NCI-H187 (cell line): ENCODE data around the gene LYL1.

Source experiments
- DNase-seq, 2 experiments: peaks; one replicate each; lab custom pipeline; 2025; lab: John Stamatoyannopoulos, UW

LYL1 gene

DNA sequence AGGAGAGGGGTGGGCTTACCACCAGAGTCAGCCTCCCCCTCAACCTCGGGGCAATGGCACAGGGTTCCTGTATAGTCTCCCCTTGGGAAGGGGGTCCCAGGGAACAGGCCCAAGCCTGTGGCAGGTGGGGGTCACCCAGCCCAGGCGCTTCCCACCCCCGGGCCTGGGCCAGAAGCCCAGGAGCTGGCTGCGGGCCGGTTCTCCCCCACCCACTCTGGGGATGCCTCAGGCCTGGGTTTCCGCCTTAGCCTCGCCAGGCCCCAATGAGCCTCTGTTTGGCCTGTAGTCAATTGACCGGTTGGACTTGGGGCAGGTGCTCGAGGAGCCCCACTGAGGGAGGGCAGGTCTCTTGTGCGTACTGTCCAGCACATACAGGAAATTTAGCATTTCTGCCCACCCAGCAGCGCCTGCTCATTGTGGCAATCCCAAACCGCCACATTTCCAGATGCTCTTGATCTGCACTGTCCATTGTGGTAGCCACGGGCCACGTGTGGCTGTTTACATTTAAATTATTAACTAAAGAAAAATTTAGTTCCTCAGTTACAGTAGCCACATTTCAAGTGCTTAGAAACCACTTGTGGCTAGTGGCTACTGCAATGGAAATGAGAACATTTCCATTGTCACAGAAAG is 9.9 kb downstream of the LYL1 start:
- no peak for DNase-seq

DNA sequence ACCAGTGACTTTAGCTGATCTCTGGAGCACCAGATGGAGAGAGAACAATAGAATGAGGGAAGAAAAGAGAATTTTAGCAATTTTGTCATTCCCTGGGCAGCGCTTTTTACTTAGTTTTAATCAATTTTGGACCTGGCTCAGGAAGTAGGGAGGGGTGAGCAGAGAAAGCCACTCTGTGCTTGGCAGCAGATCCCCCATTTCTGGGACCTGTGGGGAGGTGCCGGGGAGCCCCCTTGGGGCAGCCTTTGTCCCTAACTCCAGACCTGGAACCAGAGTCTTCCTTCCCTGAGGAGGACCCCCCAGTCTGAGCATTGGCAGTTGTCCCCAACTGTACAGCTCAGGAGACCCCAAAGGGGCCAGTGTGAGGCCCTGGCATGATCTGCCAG is 10.5 kb downstream of the LYL1 start:
- DNase-seq: no peak

DNA sequence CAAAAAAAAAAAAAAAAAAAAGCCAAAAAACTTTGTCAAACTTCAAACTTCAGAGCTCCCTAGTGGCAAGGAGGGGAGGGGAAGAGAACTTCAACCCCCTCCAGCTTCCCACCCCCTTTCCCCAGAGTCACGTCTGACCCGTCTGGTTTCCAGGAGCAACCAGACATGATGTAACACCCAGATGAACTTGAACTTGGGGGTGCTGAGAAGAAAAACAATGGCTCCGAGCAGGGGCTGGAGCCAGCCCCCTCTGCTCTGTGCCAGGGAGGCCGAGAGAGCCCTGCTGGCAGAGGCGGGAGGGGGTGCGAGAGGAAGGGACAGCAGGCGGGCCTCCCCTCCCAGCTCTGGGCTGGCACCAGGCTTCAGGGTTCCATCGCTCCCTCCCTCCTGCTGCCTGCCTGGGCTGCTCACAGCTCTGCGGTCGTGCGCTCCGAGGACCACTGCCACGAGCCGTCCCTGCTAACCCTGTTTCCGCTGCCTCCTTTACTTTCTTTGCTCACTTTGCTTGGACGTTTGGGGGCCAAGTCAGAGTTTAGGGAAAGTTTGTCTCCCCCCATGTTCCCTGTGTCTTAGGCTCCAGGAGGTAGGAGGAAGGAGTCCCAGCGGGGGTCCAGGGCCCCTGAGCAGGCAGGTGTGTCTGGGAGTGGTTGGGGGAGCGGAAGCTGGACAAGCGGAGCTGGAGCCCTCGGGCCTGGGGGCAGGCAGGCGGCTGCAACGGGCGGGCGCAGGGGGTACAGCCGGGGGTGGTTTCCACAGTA is 11.1 kb downstream of the LYL1 start:
- no peak for DNase-seq

DNA sequence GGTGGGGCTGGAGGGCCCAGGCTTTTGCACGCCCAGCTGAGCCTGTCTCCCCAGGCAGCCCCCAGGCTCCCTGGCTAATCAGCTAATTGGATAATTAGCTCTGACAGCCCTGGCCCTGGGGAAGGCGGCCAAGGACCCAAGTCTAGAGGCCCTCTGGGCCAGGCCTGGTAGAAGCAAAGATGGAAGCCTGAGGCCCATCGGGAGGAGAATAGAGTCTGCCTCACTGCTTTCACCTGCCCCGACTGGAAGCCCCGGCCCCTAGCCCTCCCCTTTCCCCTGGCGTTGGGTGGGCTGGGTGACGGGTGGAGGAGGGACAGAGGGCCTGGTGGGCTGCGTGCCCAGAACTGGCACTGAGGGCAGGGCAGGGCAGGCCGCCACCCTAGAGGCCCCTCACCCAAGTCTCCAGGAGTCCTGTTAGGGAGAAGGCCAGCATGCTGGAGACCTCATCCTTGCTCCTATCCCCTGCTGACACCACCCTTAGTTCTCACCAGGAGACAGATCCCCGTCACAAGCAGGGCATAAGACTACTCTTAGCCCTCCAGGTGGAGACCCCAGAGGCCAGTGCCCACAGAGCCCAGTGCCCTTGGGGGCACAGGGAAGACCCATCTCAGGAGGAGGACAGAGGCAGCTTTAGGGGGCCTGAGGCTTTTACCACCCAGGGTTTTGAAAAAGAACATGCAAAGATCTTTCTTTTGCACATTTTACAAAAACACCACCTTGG is 12.0 kb downstream of the LYL1 start:
- DNase-seq: no peak

DNA sequence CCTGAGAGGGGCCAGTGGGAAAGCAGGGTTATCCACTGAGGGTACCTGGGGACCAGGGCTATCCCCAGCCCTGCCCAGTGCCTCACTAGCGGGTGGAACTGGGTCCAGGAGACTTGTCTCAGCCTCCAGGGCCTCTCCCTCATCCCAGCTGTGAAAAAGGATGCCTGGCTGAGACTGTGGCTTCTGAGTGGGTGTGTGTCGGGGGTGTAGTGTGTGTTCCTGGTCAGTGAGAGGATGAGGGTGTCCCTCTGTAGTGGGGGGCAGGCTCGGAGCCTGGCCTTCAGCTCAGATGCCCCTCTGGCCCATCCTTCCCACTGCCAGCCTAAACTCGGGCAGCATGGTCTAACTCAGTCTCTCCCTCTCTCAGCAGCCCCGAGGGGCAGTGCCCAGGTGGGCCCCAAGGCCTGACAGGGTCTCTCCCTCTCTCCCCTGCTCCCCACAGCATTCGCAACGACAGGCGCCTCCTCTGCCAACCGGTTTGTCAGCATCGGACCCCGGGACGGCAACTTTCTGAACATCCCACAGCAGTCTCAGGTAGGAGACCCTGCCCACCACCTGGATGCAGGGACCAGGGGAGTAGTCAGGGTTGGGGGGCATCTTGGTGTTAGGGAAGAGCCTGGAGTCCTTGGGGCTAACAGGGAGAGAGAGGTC is 12.7 kb downstream of the LYL1 start:
- no peak for DNase-seq

DNA sequence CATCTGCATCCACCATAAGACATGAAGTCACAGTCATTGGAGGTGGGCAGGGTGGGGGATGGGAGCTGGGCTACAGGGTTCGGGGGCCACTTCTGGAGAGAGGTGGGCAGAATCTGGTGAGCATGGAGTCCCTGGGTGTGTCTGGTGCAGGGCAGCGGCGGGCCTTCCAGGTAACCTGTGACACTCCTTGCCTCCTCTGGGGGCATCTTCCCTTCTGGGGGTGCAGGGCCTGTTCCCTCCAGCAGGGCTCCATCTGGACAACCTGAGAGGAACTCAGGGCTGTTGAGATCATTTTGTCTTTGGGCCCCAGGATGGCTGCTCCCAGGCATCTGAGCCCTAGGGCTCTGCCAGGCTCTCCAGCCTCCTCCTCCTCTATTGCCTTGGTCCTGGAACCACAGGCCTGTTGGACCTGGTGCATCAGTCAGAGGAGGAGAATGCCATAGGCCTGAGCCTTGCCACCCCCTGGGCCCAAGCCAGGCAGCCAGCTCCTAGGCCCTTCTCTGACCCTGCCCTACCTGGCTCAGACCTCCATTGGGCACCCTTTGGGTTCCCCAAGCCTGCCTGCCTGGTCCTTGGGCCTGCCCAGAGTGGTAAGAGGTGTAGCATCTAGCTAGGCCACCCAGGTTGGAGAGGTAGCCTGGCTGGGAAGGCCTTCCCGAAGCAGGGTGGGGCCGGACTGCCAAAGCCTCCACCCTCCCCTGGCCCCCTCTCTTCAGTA is 13.4 kb downstream of the LYL1 start:
- DNase-seq: no peak

DNA sequence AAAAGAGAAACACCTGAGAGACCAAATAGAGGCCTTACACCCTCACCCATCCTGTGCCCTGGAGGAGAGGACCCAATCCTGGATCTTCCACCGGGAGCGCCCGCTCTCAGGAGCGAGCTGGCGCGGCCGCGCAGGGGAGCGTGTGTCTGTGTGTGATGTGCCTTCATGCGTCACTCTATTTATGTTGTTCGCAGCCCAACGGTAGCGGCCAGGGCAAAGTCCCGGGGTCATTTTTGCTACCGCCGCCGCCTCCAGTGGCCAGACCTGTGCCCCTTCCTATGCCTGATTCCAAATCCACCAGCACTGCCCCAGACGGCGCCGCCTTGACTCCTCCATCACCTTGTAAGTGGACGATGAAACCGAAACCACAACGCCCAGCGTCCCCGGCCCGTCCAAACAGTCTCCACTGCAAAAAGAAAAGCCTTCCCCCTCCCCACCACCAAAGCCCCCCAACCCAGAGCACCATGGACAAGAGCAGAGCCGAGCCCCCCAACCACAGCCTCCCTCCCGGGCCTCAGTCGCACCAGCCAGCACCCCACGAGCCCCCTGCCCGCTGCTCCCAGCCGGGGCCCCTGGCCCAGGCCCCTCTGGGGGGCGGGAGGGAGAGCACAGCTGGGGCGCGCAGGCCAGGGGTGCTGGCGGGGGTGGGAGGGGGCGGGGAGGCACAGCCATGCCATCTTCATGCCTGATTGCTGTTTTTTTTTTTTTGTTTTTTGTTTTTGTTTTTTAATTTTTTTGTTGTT is 14.7 kb downstream of the LYL1 start:
- no peak for DNase-seq

DNA sequence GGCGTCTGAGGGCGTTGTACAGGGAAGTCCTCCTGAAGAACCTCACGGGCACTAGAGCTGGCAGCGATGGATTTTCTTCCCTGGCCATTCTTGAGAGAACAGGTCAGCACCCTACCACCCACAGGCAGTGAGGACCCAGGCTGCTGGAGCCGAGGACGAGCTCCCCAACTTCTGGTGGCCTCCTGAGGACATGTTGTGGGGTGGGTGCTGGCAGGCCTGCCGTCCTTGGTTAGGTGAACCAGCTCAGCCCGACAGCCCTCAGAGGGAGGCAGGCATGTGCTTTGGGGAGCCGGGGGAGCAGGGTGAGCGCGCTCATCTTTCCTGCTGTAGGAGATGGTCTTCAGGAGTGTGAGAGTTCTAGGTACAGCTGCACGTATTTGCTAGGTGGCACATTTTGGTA is 15.4 kb downstream of the LYL1 start:
- no peak for DNase-seq

DNA sequence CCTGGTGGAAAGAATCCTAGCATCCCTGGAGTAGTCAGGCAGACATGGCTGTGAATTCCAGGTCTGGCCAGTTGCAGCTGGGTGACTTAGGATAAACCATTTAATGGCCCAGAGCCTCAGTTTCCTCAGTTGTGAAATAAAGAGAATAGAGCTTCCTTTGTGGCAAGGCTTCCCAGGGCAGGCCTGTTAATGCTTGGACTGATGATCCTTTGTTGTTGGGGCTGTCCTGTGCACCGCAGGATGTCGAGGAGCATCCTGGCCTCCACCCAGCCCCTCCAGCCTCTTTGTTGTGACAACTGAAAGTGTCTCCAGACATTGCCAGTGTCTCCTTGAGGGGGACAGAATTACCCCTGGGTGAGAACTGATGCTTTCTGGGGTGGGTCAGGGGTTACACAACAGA is 16.3 kb downstream of the LYL1 start:
- DNase-seq: no peak

DNA sequence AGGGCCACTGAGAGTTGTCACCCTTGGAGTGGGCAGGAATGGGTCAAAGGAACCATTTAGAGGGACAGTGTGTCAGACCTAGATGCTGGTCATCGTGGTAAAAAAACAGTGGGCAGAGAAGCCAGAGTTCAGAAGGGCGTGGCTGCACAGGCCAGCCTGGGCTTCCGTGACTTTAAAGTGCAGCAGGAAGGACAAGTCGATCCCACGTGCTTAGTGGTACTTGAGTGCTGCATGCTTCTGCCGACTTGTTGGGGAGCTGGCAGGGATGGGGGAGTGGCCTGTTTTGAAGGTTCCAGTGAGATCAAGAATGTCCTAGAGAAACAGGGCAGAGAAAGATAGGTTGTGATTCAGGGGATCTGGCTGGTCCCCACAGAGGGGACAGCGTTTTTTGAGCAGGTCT is 17.0 kb downstream of the LYL1 start:
- DNase-seq: no peak

DNA sequence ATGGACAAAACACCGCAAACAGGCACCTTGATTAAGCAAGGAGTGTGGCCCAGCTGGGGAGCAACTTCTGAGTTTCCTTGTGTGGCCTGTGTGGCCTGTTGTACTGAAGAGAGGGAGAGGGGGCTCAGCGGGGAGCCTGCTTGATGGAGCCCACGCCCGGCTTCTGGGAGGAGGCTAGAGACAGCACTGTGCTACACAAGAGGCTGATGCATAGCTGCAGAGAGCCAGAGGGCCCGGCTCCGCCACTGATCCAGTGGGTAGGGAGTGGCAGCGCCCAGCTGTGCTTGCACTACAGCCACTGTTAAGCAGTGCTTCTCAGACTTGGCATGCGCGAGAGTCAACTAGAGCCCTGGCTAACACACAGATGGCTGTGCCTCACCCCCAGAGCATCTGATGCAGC is 19.0 kb downstream of the LYL1 start:
- peak; percentile 10 to 52 for DNase-seq

DNA sequence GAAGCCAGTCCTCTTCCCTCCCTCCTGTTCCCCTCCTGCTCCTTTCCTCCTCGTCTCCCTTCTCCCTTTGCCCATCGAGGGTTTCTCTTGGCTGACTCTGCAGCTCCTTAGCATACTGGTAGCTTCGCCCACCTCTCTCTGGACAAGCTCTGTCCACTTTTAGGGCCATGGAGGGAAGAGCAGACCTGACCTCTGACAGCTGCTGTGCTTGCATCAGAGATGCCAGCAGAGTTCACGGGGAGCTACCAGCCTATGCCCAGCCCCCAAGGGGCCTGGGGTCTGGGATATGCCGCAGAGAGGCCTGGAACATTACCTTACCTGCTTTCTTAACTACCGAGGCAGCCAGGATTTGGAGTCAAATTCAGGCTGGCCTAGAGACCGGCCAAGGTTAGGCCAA is 19.7 kb downstream of the LYL1 start:
- DNase-seq: no peak

DNA sequence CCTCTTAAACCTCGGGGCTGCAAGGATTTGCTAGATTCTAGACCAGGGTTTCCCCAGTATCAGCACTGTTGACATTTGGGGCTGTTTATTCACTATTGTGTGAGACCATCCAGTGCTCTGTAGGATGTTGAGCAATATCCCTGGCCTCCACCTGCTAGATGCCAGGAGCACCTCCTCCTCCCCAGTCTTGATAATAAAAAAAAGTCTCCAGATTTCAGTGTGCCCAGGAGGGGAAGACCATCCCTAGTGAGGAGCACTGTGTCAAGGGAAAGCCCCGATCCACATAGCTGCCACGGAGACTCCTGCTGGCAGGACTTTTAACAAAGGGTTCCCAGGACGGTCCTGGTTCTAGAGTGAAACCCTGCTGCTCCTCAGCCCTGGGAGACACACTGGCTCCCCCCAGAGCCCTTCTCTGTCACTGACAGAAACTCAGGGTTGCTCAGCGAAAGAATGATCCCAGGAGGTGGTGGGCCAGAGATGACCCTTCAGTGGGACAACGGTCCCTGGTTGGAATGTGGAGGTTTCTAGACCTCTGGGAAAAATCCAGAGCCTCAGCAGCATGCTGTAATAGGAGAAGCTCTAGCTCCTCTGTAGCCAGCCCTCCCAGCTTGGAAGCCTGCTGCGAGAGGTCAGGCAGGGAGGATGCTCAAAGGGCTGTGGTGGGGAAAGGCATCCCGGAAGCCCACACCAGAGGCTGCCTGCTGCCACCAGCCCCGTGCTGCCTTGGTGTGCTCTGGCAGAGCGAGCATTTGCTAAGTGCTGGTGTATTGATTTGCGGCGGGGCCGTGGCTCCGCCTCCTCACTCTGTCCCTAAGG is 20.3 kb downstream of the LYL1 start:
- peak; percentile 53 to 61 for DNase-seq

DNA sequence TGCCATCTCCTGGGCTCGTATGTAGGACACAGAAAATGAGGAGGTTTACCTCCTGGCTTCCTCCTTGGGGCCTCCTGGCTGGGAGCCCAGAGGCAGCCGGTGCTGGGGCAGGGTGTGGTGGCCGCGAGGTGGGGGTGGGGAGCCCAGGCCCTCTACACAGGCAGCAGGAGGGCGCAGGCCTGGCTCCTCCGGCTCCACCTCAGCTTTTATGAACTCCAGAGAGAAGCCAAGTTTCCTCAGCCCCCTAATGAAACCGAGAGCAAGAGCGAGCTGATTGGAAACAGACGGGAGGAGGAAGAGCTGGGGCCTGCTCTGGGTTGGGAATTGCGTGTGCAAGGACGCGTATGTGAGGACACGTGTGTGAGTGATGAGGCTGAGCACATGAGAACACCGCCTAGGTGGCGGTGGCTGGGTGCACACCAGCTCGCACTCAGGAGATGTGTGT is 23.1 kb downstream of the LYL1 start:
- no peak for DNase-seq

DNA sequence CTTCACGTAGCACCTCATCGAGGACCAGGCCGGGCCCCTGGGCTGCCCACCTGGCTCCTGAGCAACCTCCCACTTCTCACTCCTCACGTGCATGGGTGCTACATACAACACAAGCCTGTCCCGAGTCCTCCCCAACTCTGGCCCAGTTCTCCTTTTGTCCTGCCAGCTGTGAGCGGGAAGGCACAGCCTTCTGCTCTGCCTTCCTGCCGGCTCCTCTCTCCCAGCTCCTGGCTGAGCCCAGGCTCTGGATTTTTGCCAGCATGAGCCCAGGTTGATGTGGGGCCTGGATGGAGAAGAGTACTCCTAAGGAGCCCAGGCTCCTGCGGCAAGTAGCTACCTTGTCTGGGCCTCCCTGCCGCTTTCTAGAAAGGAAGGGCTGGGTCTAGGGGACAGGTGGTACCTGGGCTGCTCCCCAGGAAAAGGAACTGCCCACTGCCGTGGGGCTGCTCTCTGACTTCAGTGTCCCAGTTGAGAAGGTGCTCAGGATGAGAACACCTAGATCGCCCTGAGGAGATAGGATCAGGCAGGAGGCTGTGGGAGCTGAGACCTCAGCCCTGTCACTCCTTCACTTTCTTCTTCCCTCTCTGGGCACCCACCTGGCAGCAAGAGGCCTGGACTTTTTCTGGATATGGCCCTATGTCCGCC is 23.6 kb downstream of the LYL1 start:
- DNase-seq: no peak

DNA sequence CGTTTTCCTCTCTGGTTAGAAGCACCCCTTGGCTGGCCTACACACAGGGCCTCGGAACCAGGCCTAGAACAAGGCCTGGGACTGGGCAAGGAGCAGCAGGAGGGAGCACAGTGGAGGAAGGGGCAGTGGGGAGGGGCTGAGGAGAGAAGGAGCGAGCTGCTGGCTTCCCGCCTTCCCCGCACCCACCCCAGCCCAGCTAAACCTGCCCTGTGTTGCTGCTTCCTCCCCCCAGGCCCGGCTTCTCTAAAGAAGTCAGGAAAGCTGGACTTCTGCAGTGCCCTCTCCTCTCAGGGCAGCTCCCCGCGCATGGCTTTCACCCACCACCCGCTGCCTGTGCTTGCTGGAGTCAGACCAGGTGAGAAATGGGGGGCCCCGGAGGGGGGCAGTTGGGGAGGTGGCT is 24.3 kb downstream of the LYL1 start:
- no peak for DNase-seq

DNA sequence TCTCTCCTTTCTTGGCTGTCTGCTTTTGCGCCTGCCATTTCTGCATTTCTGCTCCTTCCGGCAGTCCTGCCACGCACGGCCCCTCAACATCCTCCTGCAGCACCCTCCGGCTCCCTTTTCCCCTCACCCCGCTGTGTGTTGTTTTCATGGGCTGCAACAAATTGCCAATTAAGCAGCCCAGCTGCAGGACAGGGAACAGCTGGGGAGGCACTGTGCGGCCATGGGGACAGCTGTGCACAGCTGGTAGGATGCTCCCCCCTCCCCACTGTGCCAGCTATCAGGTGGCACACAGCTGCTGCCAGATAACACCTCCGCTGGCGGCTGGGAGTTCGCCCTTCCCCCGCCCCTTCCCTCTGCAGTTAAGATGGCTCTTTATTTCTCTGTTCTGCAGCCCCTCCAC is 25.4 kb downstream of the LYL1 start:
- DNase-seq: no peak

DNA sequence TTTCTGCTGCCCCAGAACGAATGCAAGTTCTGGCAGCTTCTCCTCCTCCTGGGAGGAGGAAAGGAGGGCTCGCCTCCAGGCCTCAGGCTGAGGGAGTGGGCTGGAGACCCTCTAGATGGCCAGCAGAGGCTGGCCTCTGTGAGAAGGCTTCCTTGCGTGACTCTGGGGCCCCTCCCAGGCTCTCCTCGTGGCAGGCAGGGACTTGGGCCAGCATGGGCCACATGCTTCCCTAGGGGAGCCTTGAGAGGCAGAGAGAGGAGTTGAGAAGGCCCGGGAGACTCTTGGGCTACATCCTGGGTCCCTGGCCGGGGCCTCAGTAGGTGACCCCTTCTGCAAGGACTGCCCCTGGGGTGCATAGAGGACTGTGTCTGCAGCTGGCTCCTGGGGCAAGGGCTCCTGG is 25.9 kb downstream of the LYL1 start:
- DNase-seq: no peak

DNA sequence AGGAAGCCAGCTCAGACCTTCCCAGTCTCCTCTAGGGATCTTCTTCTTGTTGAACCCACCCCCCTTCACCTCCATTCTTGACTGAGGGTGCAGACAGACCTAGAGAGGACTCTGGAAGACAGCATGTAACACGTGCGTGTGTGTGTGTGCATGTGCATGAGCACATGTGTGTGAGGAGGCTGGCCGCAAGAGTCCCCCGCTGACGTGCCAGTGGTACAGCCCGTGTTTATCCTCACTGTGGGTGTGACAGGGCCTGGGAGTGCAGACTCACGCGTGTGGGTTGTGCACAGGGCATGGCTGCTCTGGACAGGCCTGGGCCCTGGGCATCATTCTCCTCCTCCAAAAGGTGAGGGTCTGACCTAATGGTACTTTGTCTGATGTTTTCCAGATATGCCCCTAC is 26.3 kb downstream of the LYL1 start:
- no peak for DNase-seq

DNA sequence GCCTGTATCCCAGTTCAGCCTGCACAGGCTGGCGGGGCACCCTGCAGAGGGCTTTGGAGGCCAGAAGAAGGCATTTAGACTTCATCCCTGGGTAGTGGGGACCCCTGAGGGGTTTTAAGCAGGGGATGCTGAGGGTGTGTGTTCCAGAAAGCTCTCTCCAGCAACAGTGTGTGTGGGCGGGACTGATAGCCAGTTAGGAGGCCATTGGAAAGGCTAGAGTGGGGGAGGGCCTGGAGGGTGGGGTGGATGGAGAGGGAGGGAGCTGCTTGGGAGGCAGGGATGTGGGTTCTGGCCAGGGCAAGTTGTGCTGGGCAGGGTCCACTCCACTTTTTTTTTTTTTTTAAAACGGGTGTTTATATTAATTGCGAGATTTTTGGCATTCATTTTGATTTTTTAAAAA is 28.3 kb downstream of the LYL1 start:
- no peak for DNase-seq
